Activated CD8-positive, alpha-beta memory T cell treated with anti-CD3 and anti-CD28 coated beads, Interleukin-2, amount 50 U/mL, for 24 hours (primary cell): ENCODE results near the gene RAC3.
A peak's percentile ranks its signal among the peaks of the same experiment; 100 is the strongest.

Source experiments
- DNase-seq: peaks from one replicate; pipeline ENCODE4 v3.0.0-alpha.2; 2020; ENCODE audit errors: extremely low read depth

Gene RAC3

GRCh38 chr17:82041144-82041814, 9.8 kb downstream of the RAC3 start:
- DNase-seq = no peak

- no peak for DNase-seq
These were observed 11.2 kb downstream of the RAC3 start for GRCh38 chr17:82042649-82043048.

GRCh38 chr17:82043507-82043906, 12.0 kb downstream of the RAC3 start:
- no peak for DNase-seq

- DNase-seq = no peak
These were observed 14.5 kb downstream of the RAC3 start for GRCh38 chr17:82045936-82046484.

GRCh38 chr17:82046903-82047302, 15.4 kb downstream of the RAC3 start:
- DNase-seq = no peak

- no peak for DNase-seq
These were observed 15.9 kb downstream of the RAC3 start for GRCh38 chr17:82047379-82047778.

GRCh38 chr17:82047914-82048570, 16.6 kb downstream of the RAC3 start:
- no peak for DNase-seq

GRCh38 chr17:82048571-82048971, 17.1 kb downstream of the RAC3 start:
- no peak for DNase-seq

GRCh38 chr17:82049106-82049505, 17.6 kb downstream of the RAC3 start:
- no peak for DNase-seq

GRCh38 chr17:82049521-82049971, 18.1 kb downstream of the RAC3 start:
- DNase-seq = no peak

- DNase-seq = no peak
These were observed 18.8 kb downstream of the RAC3 start for GRCh38 chr17:82050152-82050760.

GRCh38 chr17:82050761-82051641, 19.5 kb downstream of the RAC3 start:
- DNase-seq = no peak

- DNase-seq = peak; percentile 63
These were observed 20.5 kb downstream of the RAC3 start, which contains the start of the genes GPS1 and RFNG for GRCh38 chr17:82051776-82052637. TSS of gene GPS1 (plus strand) at chr17:82051898. CDS start at chr17:82051932, 34 bp downstream. TSS of gene RFNG (minus strand) at chr17:82051811. CDS start at chr17:82051766, 45 bp downstream.

- no peak for DNase-seq
These were observed 21.2 kb downstream of the RAC3 start for GRCh38 chr17:82052638-82053059.

- DNase-seq = no peak
These were observed 21.7 kb downstream of the RAC3 start for GRCh38 chr17:82053130-82053529.

GRCh38 chr17:82053556-82054263, 22.2 kb downstream of the RAC3 start:
- DNase-seq = no peak

- DNase-seq = no peak
These were observed 23.0 kb downstream of the RAC3 start for GRCh38 chr17:82054351-82055022.

GRCh38 chr17:82055023-82055964, 23.8 kb downstream of the RAC3 start:
- DNase-seq = no peak
